HCT116 (cell line): Measurements from ENCODE around the gene SLC26A9. TPM values are rescaled to one million over a fixed set of nuclear protein-coding genes. Genes with fewer than 3 reads are reported as not detected.
"Not testable (repeated sequence)": the region's sequence is repeated elsewhere in the genome, so short reads cannot be mapped to it uniquely, and the experiment has no call there.

Experiments used
- ATAC-seq: fragments of 200-7000 bp; cut with Tn5 transposase; 2 replicates; pipeline ENCODE4 v1.9.1; 2020; ENCODE audit warnings: mild to moderate bottlenecking, moderate library complexity
- BruUV-seq: library from RNA; stranded (reverse); fragments of 400-500 nt; replicated peaks from 2 replicates; lab custom pipeline; 2021; lab: Mats Ljungman, UMichigan
- CTCF ChIA-PET: fragments of 300-600 bp; sonication (Branson Sonifier 250); formaldehyde crosslinking; loops from one replicate; lab custom pipeline; 2021; ENCODE audit warnings: antibody characterized with exemption; lab: Charles Lee
- POLR2A ChIA-PET: fragments of 300-600, 350-600 bp; sonication (Branson Sonifier 250); formaldehyde crosslinking; loops from one replicate; lab custom pipeline; 2021; ENCODE audit warnings: antibody characterized with exemption; lab: Charles Lee
- RAD21 ChIA-PET, 2 experiments: fragments of 300-600 bp; sonication (Branson Sonifier 250); formaldehyde crosslinking; loops; one replicate each; lab custom pipeline; 2023; ENCODE audit warnings: low total read pairs in 2 of 2; ENCODE audit not compliant: uncharacterized antibody in 2 of 2, unreplicated experiment in 2 of 2, low non-redundant PET in 1 of 2; lab: Charles Lee
- DNase-seq: peaks from one replicate; pipeline ENCODE4 v3.0.0-alpha.2; 2010; ENCODE audit warnings: low read depth, low spot score
- H2AFZ ChIP-seq: fragments of 200-600 bp; shearing (Covaris generic), sonication (generic); 2 replicates; pipeline ENCODE4 v1.6.1; 2017; ENCODE audit warnings: low read depth, mixed run types, mixed read lengths, antibody characterized with exemption, low read length; ENCODE audit not compliant: poor library complexity, severe bottlenecking
- H3K27ac ChIP-seq: 2 replicates; pipeline ENCODE4 v1.5.1; 2012; ENCODE audit warnings: low read depth, low read length
- H3K27me3 ChIP-seq: fragments of 200-600 bp; sonication (generic); 2 replicates; pipeline ENCODE4 v1.6.1; 2016; ENCODE audit warnings: mixed run types, low read length, mixed read lengths; ENCODE audit not compliant: insufficient read depth
- H3K36me3 ChIP-seq, 2 experiments: fragments of 200-500 bp in 1 of 2; fragments of 200-600 bp in 1 of 2; sonication (Bioruptor generic) in 1 of 2; sonication (generic) in 1 of 2; 2 replicates each; pipeline versions ENCODE4 v1.5.1 to v1.6.1; 2014 to 2016; ENCODE audit warnings: low read length in 2 of 2, inconsistent platforms in 1 of 2, mixed read lengths in 1 of 2, mixed run types in 1 of 2; ENCODE audit not compliant: insufficient read depth in 2 of 2, control insufficient read depth in 1 of 2
- H3K4me1 ChIP-seq, 2 experiments: fragments of 200-600 bp in 1 of 2; sonication (generic) in 1 of 2; 2 replicates each; pipeline versions ENCODE4 v1.5.1 to v1.6.1; 2012 to 2017; ENCODE audit warnings: low read length in 2 of 2, inconsistent platforms in 1 of 2, mild to moderate bottlenecking in 1 of 2, mixed read lengths in 1 of 2, mixed run types in 1 of 2, moderate library complexity in 1 of 2; ENCODE audit not compliant: insufficient read depth in 2 of 2, control insufficient read depth in 1 of 2
- H3K4me2 ChIP-seq: fragments of 200-600 bp; sonication (generic); 2 replicates; pipeline ENCODE4 v1.6.1; 2017; ENCODE audit warnings: mixed run types, low read length, mixed read lengths
- H3K4me3 ChIP-seq, 2 experiments: fragments of 200-600 bp in 1 of 2; sonication (generic) in 1 of 2; replicated peaks in 1 of 2; 2 replicates each; pipeline ENCODE4 v1.5.1; 2011 to 2016; ENCODE audit warnings: low read length in 2 of 2, control low read depth in 1 of 2, low read depth in 1 of 2, mild to moderate bottlenecking in 1 of 2, mixed read lengths in 1 of 2, mixed run types in 1 of 2
- H3K79me2 ChIP-seq: fragments of 200-600 bp; sonication (generic); 2 replicates; pipeline ENCODE4 v1.6.1; 2017; ENCODE audit warnings: mild to moderate bottlenecking, mixed run types, low read length, moderate library complexity, mixed read lengths; ENCODE audit not compliant: insufficient read depth
- H3K9ac ChIP-seq: fragments of 200-600 bp; sonication (generic); 2 replicates; pipeline ENCODE4 v1.6.1; 2016; ENCODE audit warnings: low read length, mixed read lengths
- H3K9me2 ChIP-seq: fragments of 200-600 bp; sonication (generic), shearing (Covaris generic); 2 replicates; pipeline ENCODE4 v1.6.1; 2017; ENCODE audit warnings: mixed run types, mild to moderate bottlenecking, moderate library complexity; ENCODE audit not compliant: insufficient read depth
- H3K9me3 ChIP-seq, 2 experiments: fragments of 200-500 bp in 1 of 2; fragments of 200-600 bp in 1 of 2; sonication (Bioruptor generic) in 1 of 2; sonication (generic) in 1 of 2; 2 replicates each; pipeline ENCODE4 v1.6.1; 2014 to 2017; ENCODE audit warnings: low read length in 2 of 2, mixed read lengths in 2 of 2, inconsistent platforms in 1 of 2, low read depth in 1 of 2, mild to moderate bottlenecking in 1 of 2, mixed run types in 1 of 2, moderate library complexity in 1 of 2; ENCODE audit not compliant: control insufficient read depth in 1 of 2, insufficient read depth in 1 of 2
- H4K20me1 ChIP-seq: fragments of 200-600 bp; sonication (generic), shearing (Covaris generic); 2 replicates; pipeline ENCODE4 v1.6.1; 2017; ENCODE audit warnings: mixed run types, mild to moderate bottlenecking, moderate library complexity; ENCODE audit not compliant: insufficient read depth
- CBX3 ChIP-seq: IDR thresholded peaks from 2 replicates; pipeline ENCODE4 v1.6.1; 2012; ENCODE audit warnings: low read depth
- CEBPB ChIP-seq: IDR thresholded peaks from 2 replicates; pipeline ENCODE4 v1.6.1; 2012; ENCODE audit warnings: low read depth
- EGR1 ChIP-seq: IDR thresholded peaks from 2 replicates; pipeline ENCODE4 v1.6.1; 2012; ENCODE audit warnings: low read depth
- FOSL1 ChIP-seq: IDR thresholded peaks from 2 replicates; pipeline ENCODE4 v1.6.1; 2012; ENCODE audit warnings: low read depth
- JUND ChIP-seq: IDR thresholded peaks from 2 replicates; pipeline ENCODE4 v1.6.1; 2012
- POLR2A ChIP-seq: IDR thresholded peaks from 2 replicates; pipeline ENCODE4 v1.7.0; 2011; ENCODE audit warnings: borderline replicate concordance; ENCODE audit not compliant: insufficient read depth, insufficient read length; ENCODE audit errors: extremely low read depth
- RAD21 ChIP-seq: IDR thresholded peaks from 2 replicates; pipeline ENCODE4 v1.6.1; 2012; ENCODE audit warnings: low read depth, mild to moderate bottlenecking
- SP1 ChIP-seq: IDR thresholded peaks from 2 replicates; pipeline ENCODE4 v1.6.1; 2012; ENCODE audit warnings: low read depth
- SRF ChIP-seq: IDR thresholded peaks from 2 replicates; pipeline ENCODE4 v1.6.1; 2012; ENCODE audit warnings: low read depth
- TCF7L2 ChIP-seq: IDR thresholded peaks from 2 replicates; pipeline ENCODE4 v1.7.0; 2011; ENCODE audit warnings: borderline replicate concordance, inconsistent platforms; ENCODE audit not compliant: insufficient read depth, insufficient read length; ENCODE audit errors: extremely low read depth
- ZNF274 ChIP-seq: fragments of 200-500 bp; sonication (Bioruptor generic); IDR thresholded peaks from 2 replicates; pipeline ENCODE4 v1.6.1; 2014; ENCODE audit warnings: mild to moderate bottlenecking, low read depth, low read length, inconsistent platforms
- intact Hi-C: fragments of 100-400 bp; cut with micrococcal nuclease; formaldehyde crosslinking; loops from 2 replicates; pipeline ENCODE4 v1.10.0; 2022
- total RNA-seq: library from RNA; stranded (reverse); gene quantifications from one replicate; pipeline ENCODE4 v1.2.1, GENCODE V29; 2021; ENCODE audit not compliant: unreplicated experiment
- TF ChIP-seq, protein P1 (sequence below): IDR thresholded peaks from 2 replicates; pipeline ENCODE4 v1.6.1; 2012
- TF ChIP-seq, protein P2 (sequence below), 3 experiments: fragments of 200-600 bp in 1 of 3; sonication (generic) in 1 of 3; IDR thresholded peaks in 2 of 3; conservative IDR thresholded peaks in 1 of 3; 2 replicates each; pipeline ENCODE4 v1.5.1; 2012 to 2017; ENCODE audit warnings: low read depth in 2 of 3, low read length in 2 of 3, antibody characterized with exemption in 1 of 3, borderline replicate concordance in 1 of 3, control low read depth in 1 of 3, mild to moderate bottlenecking in 1 of 3, mixed read lengths in 1 of 3, mixed run types in 1 of 3, moderate library complexity in 1 of 3; ENCODE audit not compliant: insufficient read depth in 1 of 3
- TF ChIP-seq, protein P3 (sequence below): IDR thresholded peaks from 2 replicates; pipeline ENCODE4 v1.6.1; 2012

Gene SLC26A9
- total RNA-seq, 1 experiment from 2014 or later: not detected

DNA sequence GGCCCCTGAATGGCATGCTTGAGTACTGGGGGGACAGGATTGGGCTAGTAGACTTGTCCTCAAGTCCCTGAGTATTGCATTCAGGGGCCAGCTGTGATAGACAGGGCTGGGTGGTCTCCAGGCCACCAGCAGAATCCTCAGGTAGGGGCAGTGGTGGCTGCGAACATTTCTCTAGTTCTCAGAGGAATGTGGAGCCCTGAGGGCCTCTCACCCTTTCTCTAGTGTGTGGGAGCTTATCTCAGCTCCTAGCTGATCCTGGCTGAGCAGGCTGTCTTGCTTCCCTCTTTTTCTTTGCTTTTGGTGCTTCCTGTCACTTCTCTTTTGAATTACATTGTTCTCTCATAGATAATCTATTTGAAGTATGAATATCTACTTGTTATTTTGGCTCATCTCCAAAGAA is 63.3 kb downstream of the SLC26A9 start:
- H3K79me2 ChIP-seq: no peaks in the 10 kb centered on the region
- H3K27me3 ChIP-seq: no peaks in the 10 kb centered on the region
- no peak overlapping the region for H3K27ac ChIP-seq
- ATAC-seq (no peak), DNase-seq (no peak)
- no peak overlapping the region for H3K4me3 ChIP-seq
- TF ChIP-seq CBX3: no peak
- TF ChIP-seq, protein P1, sequence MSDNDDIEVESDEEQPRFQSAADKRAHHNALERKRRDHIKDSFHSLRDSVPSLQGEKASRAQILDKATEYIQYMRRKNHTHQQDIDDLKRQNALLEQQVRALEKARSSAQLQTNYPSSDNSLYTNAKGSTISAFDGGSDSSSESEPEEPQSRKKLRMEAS: no peak
- TF ChIP-seq CEBPB: no peak
- TF ChIP-seq SP1: no peak
- no peak for TF ChIP-seq RAD21
- no peak for TF ChIP-seq TCF7L2
- TF ChIP-seq SRF: no peak
- TF ChIP-seq JUND: no peak
- no peak for TF ChIP-seq FOSL1
- no peak for TF ChIP-seq EGR1
- TF ChIP-seq ZNF274: no peak
- no peaks in the 10 kb centered on the region for H3K36me3 ChIP-seq
- H3K4me2 ChIP-seq: no peak overlapping the region
- ChIA-PET CTCF (no interaction called here), POLR2A (no interaction called here), RAD21 (no interaction called here)
- BruUV-seq: no TSS peak
- no peaks in the 10 kb centered on the region for H4K20me1 ChIP-seq
- intact Hi-C loops: no loop called here
- H3K9me3 ChIP-seq: no peaks in the 10 kb centered on the region
- H2AFZ ChIP-seq: no peak overlapping the region
- no peaks in the 10 kb centered on the region for H3K4me1 ChIP-seq
- H3K9ac ChIP-seq: no peak overlapping the region
- H3K9me2 ChIP-seq: no peaks in the 10 kb centered on the region

DNA sequence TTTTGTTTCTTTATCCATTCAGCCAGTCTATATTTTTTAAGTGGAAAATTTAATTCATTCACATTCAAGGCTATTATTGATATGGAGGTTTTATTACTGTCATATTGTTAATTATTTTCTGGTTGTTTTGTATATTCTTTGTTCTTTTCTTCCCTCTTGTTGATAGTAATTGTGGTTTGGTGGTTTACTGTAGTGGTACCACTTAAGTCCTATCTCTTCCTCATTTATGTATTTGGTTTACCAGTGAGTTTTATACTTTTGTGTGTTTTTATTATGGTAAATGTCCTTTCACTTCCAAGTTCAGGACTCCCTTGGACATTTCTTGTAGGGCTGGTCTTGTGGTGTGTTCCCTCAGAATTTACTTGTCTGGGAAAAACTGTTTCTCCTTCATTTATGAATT is 65.2 kb downstream of the SLC26A9 start:
- intact Hi-C loops: no loop called here
- no TSS peak for BruUV-seq
- DNase-seq (no peak), ATAC-seq (no peak)
- RAD21 ChIA-PET: no interaction called here
- Histone ChIP-seq H3K79me2 (no peaks in the 10 kb centered on the region), H3K4me1 (no peaks in the 10 kb centered on the region), H3K36me3 (no peaks in the 10 kb centered on the region), H3K9me2 (no peaks in the 10 kb centered on the region), H3K4me3 (no peak overlapping the region), H3K4me2 (no peak overlapping the region), H2AFZ (no peak overlapping the region), H4K20me1 (no peaks in the 10 kb centered on the region), H3K9me3 (no peaks in the 10 kb centered on the region), H3K27ac (no peak overlapping the region), H3K27me3 (no peaks in the 10 kb centered on the region), H3K9ac (no peak overlapping the region)
- CTCF ChIA-PET: no interaction called here
- no peak for TF ChIP-seq EGR1
- TF ChIP-seq, protein P2, sequence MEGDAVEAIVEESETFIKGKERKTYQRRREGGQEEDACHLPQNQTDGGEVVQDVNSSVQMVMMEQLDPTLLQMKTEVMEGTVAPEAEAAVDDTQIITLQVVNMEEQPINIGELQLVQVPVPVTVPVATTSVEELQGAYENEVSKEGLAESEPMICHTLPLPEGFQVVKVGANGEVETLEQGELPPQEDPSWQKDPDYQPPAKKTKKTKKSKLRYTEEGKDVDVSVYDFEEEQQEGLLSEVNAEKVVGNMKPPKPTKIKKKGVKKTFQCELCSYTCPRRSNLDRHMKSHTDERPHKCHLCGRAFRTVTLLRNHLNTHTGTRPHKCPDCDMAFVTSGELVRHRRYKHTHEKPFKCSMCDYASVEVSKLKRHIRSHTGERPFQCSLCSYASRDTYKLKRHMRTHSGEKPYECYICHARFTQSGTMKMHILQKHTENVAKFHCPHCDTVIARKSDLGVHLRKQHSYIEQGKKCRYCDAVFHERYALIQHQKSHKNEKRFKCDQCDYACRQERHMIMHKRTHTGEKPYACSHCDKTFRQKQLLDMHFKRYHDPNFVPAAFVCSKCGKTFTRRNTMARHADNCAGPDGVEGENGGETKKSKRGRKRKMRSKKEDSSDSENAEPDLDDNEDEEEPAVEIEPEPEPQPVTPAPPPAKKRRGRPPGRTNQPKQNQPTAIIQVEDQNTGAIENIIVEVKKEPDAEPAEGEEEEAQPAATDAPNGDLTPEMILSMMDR (IDR thresholded peaks at IDR 0.05 in 2 of 3, conservative IDR thresholded peaks at IDR 0.05 in 1 of 3; ENCODE audit: borderline replicate concordance in 1 of 3, insufficient read depth in 1 of 3, low read depth in 2 of 3, low read length in 2 of 3): no peak
- TF ChIP-seq POLR2A: no peak
- TF ChIP-seq, protein P3, sequence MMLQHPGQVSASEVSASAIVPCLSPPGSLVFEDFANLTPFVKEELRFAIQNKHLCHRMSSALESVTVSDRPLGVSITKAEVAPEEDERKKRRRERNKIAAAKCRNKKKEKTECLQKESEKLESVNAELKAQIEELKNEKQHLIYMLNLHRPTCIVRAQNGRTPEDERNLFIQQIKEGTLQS: no peak
- POLR2A ChIA-PET: no interaction called here

DNA sequence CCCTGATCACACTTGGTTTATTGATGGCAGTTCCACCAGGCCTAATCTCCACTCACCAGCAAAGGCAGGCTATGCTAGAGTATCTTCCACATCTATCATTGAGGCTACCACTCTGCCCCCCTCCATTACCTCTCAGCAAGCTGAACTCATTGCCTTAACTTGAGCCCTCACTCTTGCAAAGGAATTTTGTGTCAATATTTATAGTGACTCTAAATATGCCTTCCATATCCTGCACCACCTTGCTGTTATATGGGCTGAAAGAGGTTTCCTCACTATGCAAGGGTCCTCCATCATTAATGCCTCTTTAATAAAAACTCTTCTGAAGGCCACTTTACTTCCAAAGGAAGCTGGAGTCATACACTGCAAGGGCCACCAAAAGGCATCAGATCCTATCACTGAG is 70.1 kb downstream of the SLC26A9 start:
- H3K4me3 ChIP-seq, H4K20me1 ChIP-seq, POLR2A ChIA-PET, H3K9me3 ChIP-seq, H3K79me2 ChIP-seq, H3K9me2 ChIP-seq, intact Hi-C loops, H3K27me3 ChIP-seq, BruUV-seq, DNase-seq, H2AFZ ChIP-seq, H3K4me1 ChIP-seq, H3K36me3 ChIP-seq, ATAC-seq, H3K9ac ChIP-seq, CTCF ChIA-PET, H3K27ac ChIP-seq, H3K4me2 ChIP-seq, RAD21 ChIA-PET: not testable (repeated sequence)
